CD14-positive monocyte (primary cell): ENCODE measurements around the gene MED27. TPM values are rescaled to one million over a fixed set of nuclear protein-coding genes. Genes with fewer than 3 reads are reported as not detected.
"Not testable (repeated sequence)": the region's sequence is repeated elsewhere in the genome, so short reads cannot be mapped to it uniquely, and the experiment has no call there.

ENCODE experiments used
- DNase-seq, 3 donors: peaks; one replicate each; pipeline ENCODE4 v3.0.0-alpha.2; 2011 to 2022
- H2AFZ ChIP-seq: 2 replicates; pipeline ENCODE4 v1.6.0; 2012; ENCODE audit warnings: mild to moderate bottlenecking, low read depth, low read length, inconsistent platforms; ENCODE audit not compliant: insufficient read depth, poor library complexity, severe bottlenecking
- H3K27ac ChIP-seq, 2 donors: 1 replicate in 1 of 2; 2 replicates in 1 of 2; pipeline ENCODE4 v1.5.1; 2012 to 2013; ENCODE audit warnings: low read length in 2 of 2, control low read depth in 1 of 2, inconsistent platforms in 1 of 2, low read depth in 1 of 2, mild to moderate bottlenecking in 1 of 2
- H3K27me3 ChIP-seq, 2 donors: one replicate each; pipeline versions ENCODE4 v1.6.0 to v1.6.1; 2011 to 2013; ENCODE audit warnings: low read length in 2 of 2; ENCODE audit not compliant: control insufficient read depth in 2 of 2, insufficient read depth in 2 of 2
- H3K36me3 ChIP-seq, 2 donors: replicated peaks in 1 of 2; 1 replicate in 1 of 2; 2 replicates in 1 of 2; pipeline versions ENCODE4 v1.5.1 to v1.6.1; 2012 to 2013; ENCODE audit warnings: low read length in 2 of 2, control low read depth in 1 of 2, inconsistent platforms in 1 of 2, mild to moderate bottlenecking in 1 of 2; ENCODE audit not compliant: insufficient read depth in 2 of 2, control insufficient read depth in 1 of 2
- H3K4me1 ChIP-seq, 2 donors: 1 replicate in 1 of 2; 2 replicates in 1 of 2; pipeline versions ENCODE4 v1.5.1 to v1.6.1; 2012 to 2013; ENCODE audit warnings: low read length in 2 of 2, control low read depth in 1 of 2, inconsistent platforms in 1 of 2, mild to moderate bottlenecking in 1 of 2, moderate library complexity in 1 of 2; ENCODE audit not compliant: insufficient read depth in 2 of 2, control insufficient read depth in 1 of 2
- H3K4me2 ChIP-seq: replicated peaks from 2 replicates; pipeline ENCODE3; 2012; ENCODE audit warnings: low read length, moderate library complexity, mild to moderate bottlenecking; ENCODE audit not compliant: poor library complexity, severe bottlenecking; ENCODE audit errors: extremely low read depth
- H3K4me3 ChIP-seq, 3 experiments: fragments of 200-600 bp in 1 of 3; sonication (generic) in 1 of 3; replicated peaks in 1 of 3; 1 replicate in 2 of 3; 2 replicates in 1 of 3; pipeline ENCODE4 v1.5.1; 2011 to 2013; ENCODE audit warnings: low read length in 3 of 3, mild to moderate bottlenecking in 3 of 3, control low read depth in 2 of 3, low read depth in 2 of 3, inconsistent platforms in 1 of 3, moderate library complexity in 1 of 3
- H3K79me2 ChIP-seq: 2 replicates; pipeline ENCODE4 v1.6.0; 2012; ENCODE audit warnings: mild to moderate bottlenecking, control low read depth, inconsistent platforms, low read length, moderate library complexity; ENCODE audit not compliant: insufficient read depth
- H3K9ac ChIP-seq: 2 replicates; pipeline ENCODE4 v1.6.0; 2017; ENCODE audit warnings: low read length, mild to moderate bottlenecking; ENCODE audit not compliant: insufficient read depth, poor library complexity, severe bottlenecking
- H3K9me3 ChIP-seq, 2 donors: replicated peaks in 1 of 2; 1 replicate in 1 of 2; 2 replicates in 1 of 2; pipeline versions ENCODE4 v1.5.1 to v1.6.1; 2012 to 2013; ENCODE audit warnings: low read length in 2 of 2, control low read depth in 1 of 2; ENCODE audit not compliant: control insufficient read depth in 1 of 2, insufficient read depth in 1 of 2
- H4K20me1 ChIP-seq: 2 replicates; pipeline ENCODE4 v1.6.0; 2012; ENCODE audit warnings: mild to moderate bottlenecking, low read length, control low read depth, moderate library complexity; ENCODE audit not compliant: insufficient read depth
- H3K27ac Mint-ChIP-seq, 7 donors: one replicate each; pipeline ENCODE4 v1.8.0; 2020; ENCODE audit warnings: mild to moderate bottlenecking in 7 of 7, mixed read lengths in 7 of 7, moderate library complexity in 6 of 7, inconsistent platforms in 2 of 7
- H3K27me3 Mint-ChIP-seq, 3 donors: one replicate each; pipeline ENCODE4 v1.8.0; 2021 to 2022; ENCODE audit warnings: low read depth in 3 of 3, mild to moderate bottlenecking in 3 of 3, mixed read lengths in 3 of 3, moderate library complexity in 3 of 3, inconsistent platforms in 1 of 3
- H3K36me3 Mint-ChIP-seq, 2 donors: one replicate each; pipeline ENCODE4 v1.8.0; 2020; ENCODE audit warnings: mixed read lengths in 2 of 2, inconsistent platforms in 1 of 2, mild to moderate bottlenecking in 1 of 2
- H3K4me1 Mint-ChIP-seq: one replicate; pipeline ENCODE4 v1.8.0; 2020; ENCODE audit warnings: mild to moderate bottlenecking, mixed read lengths
- H3K4me3 Mint-ChIP-seq, 2 donors: one replicate each; pipeline ENCODE4 v1.8.0; 2020; ENCODE audit warnings: mild to moderate bottlenecking in 2 of 2, mixed read lengths in 2 of 2, moderate library complexity in 1 of 2
- H3K9me3 Mint-ChIP-seq, 7 donors: one replicate each; pipeline ENCODE4 v1.8.0; 2020 to 2022; ENCODE audit warnings: mixed read lengths in 7 of 7, mild to moderate bottlenecking in 6 of 7, moderate library complexity in 6 of 7, inconsistent platforms in 2 of 7
- WGBS: methylation state at CpG from one replicate; pipeline ENCODE4 v1.1.5; 2013; ENCODE audit warnings: missing lambda C conversion rate; ENCODE audit not compliant: insufficient coverage; 5-methylcytosine and 5-hydroxymethylcytosine counted together
- intact Hi-C, 2 donors: fragments of 100-400 bp; cut with micrococcal nuclease; formaldehyde crosslinking; loops; one replicate each; pipeline versions ENCODE4 v1.15.0 to v1.15.1; 2023
- polyA plus RNA-seq, 3 donors: library from polyadenylated mRNA; depleted of rRNA in 1 of 3; unstranded in 2 of 3; stranded (reverse) in 1 of 3; fragments of 300-500 nt in 2 of 3; fragments of >200 nt in 1 of 3; fragmentation: Illumina TruSeq in 2 of 3; gene quantifications; 1 replicate in 2 of 3; 2 replicates in 1 of 3; pipeline ENCODE4 v1.2.3, GENCODE V29; 2012 to 2021
- TF ChIP-seq, protein P1 (sequence below): fragments of 200-600 bp; IDR thresholded peaks from one replicate; pipeline ENCODE4 v1.8.0; 2022; ENCODE audit warnings: antibody characterized with exemption, mild to moderate bottlenecking

The MED27 gene
- polyA plus RNA-seq, 3 donors: 14.0 to 26.9 (median 25.8) TPM

DNA sequence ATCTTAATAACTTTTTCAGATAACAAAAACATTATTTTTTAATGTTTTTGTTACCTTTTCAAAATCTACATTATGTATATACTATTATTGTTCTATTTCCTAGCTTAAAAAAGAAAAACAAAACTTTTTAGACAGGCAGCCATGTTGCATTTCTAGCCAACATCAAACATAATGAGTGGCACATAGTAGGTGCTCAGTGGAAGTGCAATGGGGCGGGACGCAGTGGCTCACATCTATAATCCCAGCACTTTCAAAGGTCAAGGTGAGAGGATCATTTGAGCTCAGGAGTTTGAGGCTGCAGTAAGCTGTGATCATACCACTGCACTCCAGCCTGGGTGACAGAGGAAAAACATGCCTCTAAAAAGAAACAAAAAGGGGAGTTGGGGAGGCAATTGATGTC, 68.4 kb downstream of the MED27 start:
- DNase-seq: no peak
- Mint-ChIP-seq H3K27ac (no peak overlapping the region), H3K4me1 (peaks cover 16% of the 10 kb centered on the region), H3K4me3 (no peak overlapping the region), H3K36me3 (peaks cover 14 to 21% of the 10 kb centered on the region in 2 donors), H3K27me3 (peaks cover 0 to 2% (median 0%) of the 10 kb centered on the region in 3 donors), H3K9me3 (peaks cover 0 to 2% (median 0%) of the 10 kb centered on the region in 7 donors)
- no peak overlapping the region for H3K4me2 ChIP-seq
- no peaks in the 10 kb centered on the region for H3K27me3 ChIP-seq
- intact Hi-C loops: no loop called here
- H3K4me3 ChIP-seq: no peak overlapping the region
- H3K36me3 ChIP-seq: peaks cover 4 to 19% of the 10 kb centered on the region in 2 donors
- H3K27ac ChIP-seq: no peak overlapping the region
- TF ChIP-seq, protein P1, sequence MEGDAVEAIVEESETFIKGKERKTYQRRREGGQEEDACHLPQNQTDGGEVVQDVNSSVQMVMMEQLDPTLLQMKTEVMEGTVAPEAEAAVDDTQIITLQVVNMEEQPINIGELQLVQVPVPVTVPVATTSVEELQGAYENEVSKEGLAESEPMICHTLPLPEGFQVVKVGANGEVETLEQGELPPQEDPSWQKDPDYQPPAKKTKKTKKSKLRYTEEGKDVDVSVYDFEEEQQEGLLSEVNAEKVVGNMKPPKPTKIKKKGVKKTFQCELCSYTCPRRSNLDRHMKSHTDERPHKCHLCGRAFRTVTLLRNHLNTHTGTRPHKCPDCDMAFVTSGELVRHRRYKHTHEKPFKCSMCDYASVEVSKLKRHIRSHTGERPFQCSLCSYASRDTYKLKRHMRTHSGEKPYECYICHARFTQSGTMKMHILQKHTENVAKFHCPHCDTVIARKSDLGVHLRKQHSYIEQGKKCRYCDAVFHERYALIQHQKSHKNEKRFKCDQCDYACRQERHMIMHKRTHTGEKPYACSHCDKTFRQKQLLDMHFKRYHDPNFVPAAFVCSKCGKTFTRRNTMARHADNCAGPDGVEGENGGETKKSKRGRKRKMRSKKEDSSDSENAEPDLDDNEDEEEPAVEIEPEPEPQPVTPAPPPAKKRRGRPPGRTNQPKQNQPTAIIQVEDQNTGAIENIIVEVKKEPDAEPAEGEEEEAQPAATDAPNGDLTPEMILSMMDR: no peak
- WGBS: no CpG with 5 or more reads among the region's 2 CpGs
- peaks cover 15% of the 10 kb centered on the region for H4K20me1 ChIP-seq
- H3K79me2 ChIP-seq: no peaks in the 10 kb centered on the region
- peaks cover 0 to 8% of the 10 kb centered on the region in 2 donors for H3K4me1 ChIP-seq
- no peaks in the 10 kb centered on the region for H3K9me3 ChIP-seq
- no peak overlapping the region for H2AFZ ChIP-seq
- H3K9ac ChIP-seq: no peak overlapping the region

DNA sequence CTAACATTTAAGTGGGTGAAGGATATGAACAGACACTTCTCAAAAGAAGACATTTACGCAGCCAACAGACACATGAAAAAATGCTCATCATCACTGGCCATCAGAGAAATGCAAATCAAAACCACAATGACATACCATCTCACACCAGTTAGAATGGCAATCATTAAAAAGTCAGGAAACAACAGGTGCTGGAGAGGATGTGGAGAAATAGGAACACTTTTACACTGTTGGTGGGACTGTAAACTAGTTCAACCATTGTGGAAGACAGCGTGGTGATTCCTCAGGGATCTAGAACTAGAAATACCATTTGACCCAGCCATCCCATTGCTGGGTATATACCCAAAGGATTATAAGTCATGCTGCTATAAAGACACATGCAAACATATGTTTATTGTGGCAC, 69.5 kb downstream of the MED27 start:
- H3K4me2 ChIP-seq, H3K9me3 ChIP-seq, H3K9ac ChIP-seq, H3K27me3 ChIP-seq, intact Hi-C loops, H3K4me3 Mint-ChIP-seq, H3K27me3 Mint-ChIP-seq, H3K4me3 ChIP-seq, H3K27ac Mint-ChIP-seq, DNase-seq, H3K9me3 Mint-ChIP-seq, H2AFZ ChIP-seq, H3K79me2 ChIP-seq, H3K27ac ChIP-seq: not testable (repeated sequence)
- Histone ChIP-seq H3K36me3 (peaks cover 4 to 19% of the 10 kb centered on the region in 2 donors), H3K4me1 (peaks cover 3 to 16% of the 10 kb centered on the region in 2 donors), H4K20me1 (peaks cover 18% of the 10 kb centered on the region)
- peaks cover 14 to 21% of the 10 kb centered on the region in 2 donors for H3K36me3 Mint-ChIP-seq
- no CpG with 5 or more reads among the region's 2 CpGs for WGBS
- peaks cover 27% of the 10 kb centered on the region for H3K4me1 Mint-ChIP-seq
